ENCODE data around the gene PTOV1. TPM values are rescaled to one million over a fixed set of nuclear protein-coding genes. Genes with fewer than 3 reads are reported as not detected.

PTOV1 gene
- total and polyA plus RNA-seq, 2 donors: 63.6 to 125 TPM

DNA sequence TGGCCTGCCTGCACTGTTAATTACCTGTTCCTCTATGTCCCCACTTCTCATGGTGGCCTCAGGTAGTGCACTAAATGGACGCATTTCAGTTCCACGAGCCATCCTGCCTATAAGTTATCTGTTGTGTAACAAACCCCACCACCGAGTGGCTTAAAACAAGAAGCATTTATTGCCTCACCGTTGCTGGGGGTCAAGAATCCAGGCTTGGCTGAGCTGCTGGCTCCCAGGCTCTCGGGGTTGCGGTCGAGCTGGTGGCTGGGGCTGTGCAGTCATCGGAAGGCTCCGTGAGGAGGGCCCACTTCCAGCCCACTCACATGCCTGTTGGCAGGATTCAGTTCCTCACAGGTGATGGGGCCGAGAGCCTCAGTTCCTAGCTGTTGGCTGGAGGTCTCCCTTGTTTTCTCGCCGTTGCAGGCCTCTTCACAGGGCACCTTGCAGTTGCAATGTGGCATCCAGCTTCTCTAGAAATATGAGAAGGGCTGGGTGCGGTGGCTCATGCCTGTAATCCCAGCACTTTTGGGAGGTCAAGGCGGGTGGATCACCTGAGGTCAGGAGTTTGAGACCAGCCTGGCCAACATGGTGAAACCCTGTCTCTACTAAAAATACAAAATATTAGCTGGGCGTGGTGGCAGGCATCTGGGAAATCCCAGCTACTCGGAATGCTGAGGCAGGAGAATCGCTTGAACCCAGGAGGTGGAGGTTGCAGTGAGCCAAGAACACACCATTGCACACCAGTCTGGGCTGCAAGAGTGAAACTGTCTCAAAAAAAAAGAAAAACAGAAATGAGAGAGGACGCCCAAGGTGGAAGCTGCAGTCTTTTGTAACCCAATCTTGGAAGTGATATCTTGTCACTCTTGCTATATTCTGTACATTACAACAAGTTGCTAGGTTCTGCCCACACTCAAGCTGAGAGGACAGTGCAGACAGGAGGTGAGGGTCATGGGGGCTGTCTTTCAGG is 6.5 kb upstream of the PTOV1 start:
- peaks cover 0 to 5% of the 10 kb centered on the region in 2 donors for H3K9me3 ChIP-seq (ENCODE audit: control insufficient read depth in 2 of 2, insufficient read depth in 1 of 2, low read length in 1 of 2)
- H3K27me3 ChIP-seq (ENCODE audit: control insufficient read depth in 2 of 2, insufficient read depth in 1 of 2, low read length in 1 of 2): no peaks in the 10 kb centered on the region
- H3K27ac ChIP-seq (ENCODE audit: low read depth in 1 of 2, low read length in 1 of 2): no peak overlapping the region
- no peak overlapping the region for H3K4me3 ChIP-seq (ENCODE audit: low read length in 2 of 2)
- peaks cover 15 to 16% of the 10 kb centered on the region in 2 donors for H3K36me3 ChIP-seq (ENCODE audit: control insufficient read depth in 2 of 2, insufficient read depth in 2 of 2, low read length in 1 of 2)
- peaks cover 0 to 3% of the 10 kb centered on the region in 2 donors for H3K4me1 ChIP-seq (ENCODE audit: control insufficient read depth in 2 of 2, insufficient read depth in 2 of 2, low read length in 2 of 2)
- DNase-seq (ENCODE audit: low read depth in 6 of 9, low spot score in 9 of 9): no peak
- WGBS: 94% methylated on average over 18 of the region's 18 CpGs

DNA sequence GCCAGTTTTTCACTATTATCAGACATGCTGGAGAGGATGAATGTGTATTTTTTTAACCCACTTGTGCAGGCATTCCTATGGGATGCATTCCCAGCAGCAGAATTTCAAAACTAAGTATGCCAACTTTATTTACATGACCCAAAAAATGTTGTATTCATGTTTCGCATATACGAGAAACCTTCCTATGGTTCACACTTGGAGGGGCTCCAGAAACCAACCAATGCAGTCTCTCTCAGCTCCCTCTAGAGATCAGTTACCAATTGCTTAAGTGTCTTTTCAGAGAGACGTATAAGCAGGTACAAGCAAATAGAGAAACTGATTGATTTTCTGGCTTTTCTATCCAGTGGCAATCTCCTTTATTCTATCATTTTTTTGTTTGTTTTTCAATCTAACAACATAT is 5.5 kb upstream of the PTOV1 start:
- Histone ChIP-seq H3K4me1 (ENCODE audit: control insufficient read depth in 2 of 2, insufficient read depth in 2 of 2, low read length in 2 of 2) (peaks cover 0 to 7% of the 10 kb centered on the region in 2 donors), H3K9me3 (ENCODE audit: control insufficient read depth in 2 of 2, insufficient read depth in 1 of 2, low read length in 1 of 2) (peaks cover 0 to 6% of the 10 kb centered on the region in 2 donors), H3K27me3 (ENCODE audit: control insufficient read depth in 2 of 2, insufficient read depth in 1 of 2, low read length in 1 of 2) (no peaks in the 10 kb centered on the region), H3K36me3 (ENCODE audit: control insufficient read depth in 2 of 2, insufficient read depth in 2 of 2, low read length in 1 of 2) (peaks cover 6 to 7% of the 10 kb centered on the region in 2 donors), H3K27ac (ENCODE audit: low read depth in 1 of 2, low read length in 1 of 2) (no peak overlapping the region), H3K4me3 (ENCODE audit: low read length in 2 of 2) (no peak overlapping the region)
- DNase-seq (ENCODE audit: low read depth in 6 of 9, low spot score in 9 of 9): no peak
- 93% methylated on average over 3 of the region's 3 CpGs for WGBS

DNA sequence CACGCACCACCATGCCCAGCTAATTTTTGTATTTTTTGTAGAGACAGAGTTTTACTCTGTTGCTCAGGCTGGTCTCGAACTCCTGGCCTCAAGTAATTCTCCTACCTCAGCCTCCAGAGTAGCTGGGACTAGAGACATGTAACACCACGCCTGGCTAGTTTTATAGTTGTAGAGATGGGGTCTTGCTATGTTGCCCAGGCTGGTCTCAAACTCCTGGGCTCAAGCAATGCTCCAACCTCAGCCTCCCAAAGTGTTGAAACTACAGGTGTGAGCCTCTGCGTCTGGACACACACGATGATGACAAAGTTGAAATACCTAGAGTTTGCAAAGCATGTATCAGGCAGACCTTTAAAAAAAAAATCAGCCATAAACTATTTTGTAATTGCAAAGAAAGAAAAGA is 4.6 kb upstream of the PTOV1 start:
- WGBS: 88% methylated on average over 5 of the region's 5 CpGs
- H3K27ac ChIP-seq (ENCODE audit: low read depth in 1 of 2, low read length in 1 of 2): no peak overlapping the region
- DNase-seq (ENCODE audit: low read depth in 6 of 9, low spot score in 9 of 9): no peak
- H3K36me3 ChIP-seq (ENCODE audit: control insufficient read depth in 2 of 2, insufficient read depth in 2 of 2, low read length in 1 of 2): no peaks in the 10 kb centered on the region
- no peaks in the 10 kb centered on the region for H3K27me3 ChIP-seq (ENCODE audit: control insufficient read depth in 2 of 2, insufficient read depth in 1 of 2, low read length in 1 of 2)
- peaks cover 0 to 6% of the 10 kb centered on the region in 2 donors for H3K9me3 ChIP-seq (ENCODE audit: control insufficient read depth in 2 of 2, insufficient read depth in 1 of 2, low read length in 1 of 2)
- peaks cover 0 to 8% of the 10 kb centered on the region in 2 donors for H3K4me1 ChIP-seq (ENCODE audit: control insufficient read depth in 2 of 2, insufficient read depth in 2 of 2, low read length in 2 of 2)
- H3K4me3 ChIP-seq (ENCODE audit: low read length in 2 of 2): no peak overlapping the region

DNA sequence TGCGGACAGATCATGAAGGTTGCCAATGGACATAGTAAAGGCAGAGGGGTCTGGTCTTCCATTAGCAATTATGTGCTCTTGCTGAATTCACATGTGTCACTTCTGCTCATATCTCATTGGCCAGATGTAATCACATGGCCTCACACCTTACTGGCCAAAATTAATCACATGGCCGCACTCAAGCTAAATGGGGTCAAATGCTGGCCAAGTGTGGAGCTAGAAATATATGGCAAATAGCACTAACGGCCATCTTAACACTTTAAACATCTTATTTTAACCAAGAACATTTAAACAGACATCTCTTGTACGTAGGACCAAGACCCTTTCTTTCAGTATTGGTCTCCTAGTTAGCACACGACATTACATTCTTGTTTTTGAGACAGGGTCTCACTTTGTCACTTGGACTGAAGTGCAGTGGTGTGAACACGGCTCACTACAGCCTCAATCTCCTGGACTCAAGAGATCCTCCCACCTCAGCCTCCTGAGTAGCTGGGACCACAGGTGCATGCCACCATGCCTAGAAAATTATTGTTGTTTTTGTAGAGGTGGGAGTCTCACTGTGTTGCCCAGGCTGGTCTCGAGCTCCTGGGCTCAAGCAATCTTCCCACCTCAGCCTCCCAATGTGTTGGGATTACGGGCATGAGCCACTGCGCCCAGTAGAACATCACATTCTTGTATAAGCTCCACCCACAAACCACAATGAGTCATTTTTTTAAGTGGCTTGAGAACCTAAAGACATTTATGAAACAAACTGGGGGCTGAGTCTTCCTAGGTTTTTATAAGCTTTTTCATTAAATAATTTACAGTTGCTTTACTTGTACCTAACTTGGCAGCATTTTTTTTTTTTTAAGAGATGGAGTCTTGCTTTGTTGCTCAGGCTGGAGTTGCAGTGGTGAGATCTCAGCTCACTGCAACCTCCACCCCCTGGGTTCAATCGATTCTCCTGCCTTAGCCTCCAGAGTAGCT is 2.9 kb upstream of the PTOV1 start:
- WGBS: 78% methylated on average over 10 of the region's 10 CpGs
- Histone ChIP-seq H3K9me3 (ENCODE audit: control insufficient read depth in 2 of 2, insufficient read depth in 1 of 2, low read length in 1 of 2) (peaks cover 0 to 6% of the 10 kb centered on the region in 2 donors), H3K27me3 (ENCODE audit: control insufficient read depth in 2 of 2, insufficient read depth in 1 of 2, low read length in 1 of 2) (peaks cover 0 to 5% of the 10 kb centered on the region in 2 donors), H3K4me3 (ENCODE audit: low read length in 2 of 2) (no peak overlapping the region), H3K4me1 (ENCODE audit: control insufficient read depth in 2 of 2, insufficient read depth in 2 of 2, low read length in 2 of 2) (peaks cover 8 to 19% of the 10 kb centered on the region in 2 donors), H3K27ac (ENCODE audit: low read depth in 1 of 2, low read length in 1 of 2) (no peak overlapping the region), H3K36me3 (ENCODE audit: control insufficient read depth in 2 of 2, insufficient read depth in 2 of 2, low read length in 1 of 2) (no peaks in the 10 kb centered on the region)
- peak in 1 of 9 donors; percentile 24 for DNase-seq (ENCODE audit: low read depth in 6 of 9, low spot score in 9 of 9)

DNA sequence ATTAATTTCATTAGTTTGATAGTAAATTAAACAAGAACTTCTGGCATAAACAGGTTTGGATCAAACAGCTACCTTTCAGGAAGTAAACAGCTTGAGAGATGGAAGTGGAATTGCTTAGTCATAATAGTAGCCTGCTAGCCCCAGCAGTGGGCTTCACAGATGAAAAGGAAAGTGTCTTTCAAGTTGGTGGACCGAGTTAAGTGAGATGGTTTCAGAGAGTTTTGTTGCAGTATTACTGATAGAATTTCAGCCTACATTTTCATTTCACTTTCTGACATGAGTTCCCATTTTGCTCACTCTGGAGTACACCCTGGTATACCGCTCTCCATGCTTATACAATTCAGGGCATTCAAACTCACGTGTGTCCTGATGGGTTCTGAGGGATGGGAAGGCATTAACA is 2.0 kb upstream of the PTOV1 start:
- H3K27ac ChIP-seq (ENCODE audit: low read depth in 1 of 2, low read length in 1 of 2): no peak overlapping the region
- no peak for DNase-seq (ENCODE audit: low read depth in 6 of 9, low spot score in 9 of 9)

DNA sequence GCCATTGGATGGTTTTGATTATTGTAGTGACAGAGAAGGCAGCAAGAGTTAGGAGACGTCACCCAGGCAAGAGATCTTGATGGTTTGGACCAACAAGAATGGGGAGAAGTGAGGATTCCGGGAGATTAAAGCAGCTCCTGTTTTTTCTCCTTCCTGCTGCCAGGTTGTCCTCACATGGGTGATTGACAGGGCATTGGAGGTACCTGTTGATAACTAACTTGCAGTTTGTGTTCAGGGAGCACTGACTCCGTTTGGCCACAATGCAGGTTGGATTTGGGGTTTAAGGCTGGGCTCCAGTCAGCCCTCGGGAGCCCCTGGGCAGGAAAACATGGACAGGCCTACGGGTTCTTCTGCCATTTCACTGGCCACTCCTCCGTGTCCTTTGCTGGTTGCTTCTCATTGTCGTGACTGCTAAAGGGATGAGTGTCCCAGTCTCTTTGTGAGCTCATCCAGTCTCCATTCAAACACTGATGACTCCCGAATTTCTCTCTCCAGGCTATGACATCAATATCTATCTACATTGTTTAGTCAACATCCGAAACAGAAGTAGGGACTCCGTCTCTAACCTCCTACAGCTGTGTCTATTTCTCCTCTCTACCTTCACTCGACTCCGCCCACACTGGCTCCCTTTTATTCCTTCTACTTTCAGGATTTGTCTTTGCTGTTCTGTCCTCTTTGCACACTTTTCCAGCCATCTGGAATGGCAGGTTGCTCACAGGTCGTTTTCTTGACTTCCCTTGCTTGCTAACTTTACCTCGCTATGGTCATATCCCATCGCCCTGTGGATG is 1.3 kb upstream of the PTOV1 start:
- Histone ChIP-seq H3K4me3 (ENCODE audit: low read length in 2 of 2) (no peak overlapping the region), H3K36me3 (ENCODE audit: control insufficient read depth in 2 of 2, insufficient read depth in 2 of 2, low read length in 1 of 2) (peaks cover 3 to 6% of the 10 kb centered on the region in 2 donors), H3K27ac (ENCODE audit: low read depth in 1 of 2, low read length in 1 of 2) (no peak overlapping the region), H3K4me1 (ENCODE audit: control insufficient read depth in 2 of 2, insufficient read depth in 2 of 2, low read length in 2 of 2) (peaks cover 8 to 28% of the 10 kb centered on the region in 2 donors), H3K9me3 (ENCODE audit: control insufficient read depth in 2 of 2, insufficient read depth in 1 of 2, low read length in 1 of 2) (peaks cover 0 to 6% of the 10 kb centered on the region in 2 donors), H3K27me3 (ENCODE audit: control insufficient read depth in 2 of 2, insufficient read depth in 1 of 2, low read length in 1 of 2) (peaks cover 0 to 5% of the 10 kb centered on the region in 2 donors)
- DNase-seq (ENCODE audit: low read depth in 6 of 9, low spot score in 9 of 9): no peak
- WGBS: 95% methylated on average over 15 of the region's 15 CpGs

More for the DNA sequence above, 2.0 kb upstream of the PTOV1 start:
- H3K27me3 ChIP-seq (ENCODE audit: control insufficient read depth in 2 of 2, insufficient read depth in 1 of 2, low read length in 1 of 2): peaks cover 0 to 5% of the 10 kb centered on the region in 2 donors
- no peak overlapping the region for H3K4me3 ChIP-seq (ENCODE audit: low read length in 2 of 2)
- H3K36me3 ChIP-seq (ENCODE audit: control insufficient read depth in 2 of 2, insufficient read depth in 2 of 2, low read length in 1 of 2): no peaks in the 10 kb centered on the region
- peaks cover 0 to 6% of the 10 kb centered on the region in 2 donors for H3K9me3 ChIP-seq (ENCODE audit: control insufficient read depth in 2 of 2, insufficient read depth in 1 of 2, low read length in 1 of 2)
- peaks cover 8 to 27% of the 10 kb centered on the region in 2 donors for H3K4me1 ChIP-seq (ENCODE audit: control insufficient read depth in 2 of 2, insufficient read depth in 2 of 2, low read length in 2 of 2)
- WGBS: 94% methylated on average over 3 of the region's 3 CpGs

DNA sequence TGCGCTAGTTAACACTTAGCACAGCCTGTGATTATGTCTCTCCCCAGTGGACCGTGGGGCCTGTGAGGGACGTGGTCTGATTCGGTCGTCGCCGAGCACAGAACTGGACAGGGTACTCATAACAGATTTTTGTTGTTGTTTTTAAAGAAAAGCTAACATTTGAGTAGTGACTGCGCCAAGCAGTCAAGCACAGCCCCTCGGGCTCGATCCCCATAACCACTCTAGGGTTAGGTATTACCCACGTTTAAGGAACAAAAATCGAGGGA is 805 bp upstream of the PTOV1 start:
- Histone ChIP-seq H3K9me3 (ENCODE audit: control insufficient read depth in 2 of 2, insufficient read depth in 1 of 2, low read length in 1 of 2) (peaks cover 0 to 6% of the 10 kb centered on the region in 2 donors), H3K4me3 (ENCODE audit: low read length in 2 of 2) (peak overlapping the region; percentile 89 to 92)
- DNase-seq (ENCODE audit: low read depth in 6 of 9, low spot score in 9 of 9): no peak

DNA sequence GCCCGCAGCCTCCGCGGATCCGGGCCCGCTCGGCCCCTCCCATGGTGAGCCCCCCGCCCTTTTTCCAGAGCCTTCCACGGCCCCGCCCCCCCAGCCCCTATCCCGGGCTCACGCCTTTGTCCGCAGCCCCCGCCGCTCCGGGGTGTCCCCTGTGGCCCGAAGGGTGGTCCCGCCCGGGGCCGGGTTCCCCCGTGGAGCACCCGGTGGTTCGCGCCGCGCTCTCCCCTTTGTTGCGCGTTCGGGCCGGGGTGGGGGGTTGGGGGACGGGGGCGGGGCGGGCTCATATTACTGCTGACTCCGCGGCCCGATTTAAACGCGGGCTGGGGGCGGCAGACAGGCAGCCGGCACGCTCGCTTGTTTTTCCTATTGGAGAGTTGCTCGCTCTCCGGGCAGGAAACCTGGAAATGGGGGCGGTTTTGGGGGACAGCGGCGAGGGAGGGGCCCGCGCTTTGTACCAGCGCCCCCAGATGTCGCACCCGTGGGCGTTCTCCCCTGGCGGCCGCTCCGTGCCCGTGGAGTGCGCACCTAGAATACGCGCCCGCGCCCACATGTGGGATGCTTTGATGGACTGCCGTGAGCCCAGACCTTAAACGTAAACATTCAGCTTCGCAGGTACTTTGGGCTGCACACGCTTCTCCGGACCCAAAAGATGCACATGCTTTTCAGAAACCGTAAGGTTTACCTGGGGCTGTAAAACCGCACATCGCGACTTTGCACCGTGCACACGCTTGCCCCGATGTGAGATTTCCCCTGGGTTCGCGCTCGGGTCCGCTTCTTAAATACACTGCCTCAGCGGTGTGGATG is 699 bp downstream of the PTOV1 start:
- H3K27ac ChIP-seq (ENCODE audit: low read depth in 1 of 2, low read length in 1 of 2): peak overlapping the region in 1 of 2 donors; percentile 96
- 4% methylated on average over 78 of the region's 78 CpGs for WGBS
- H3K4me1 ChIP-seq (ENCODE audit: control insufficient read depth in 2 of 2, insufficient read depth in 2 of 2, low read length in 2 of 2): peaks cover 8 to 25% of the 10 kb centered on the region in 2 donors
- peak in 4 of 9 donors; percentile 11 to 44 (median 33) for DNase-seq (ENCODE audit: low read depth in 6 of 9, low spot score in 9 of 9)
- peaks cover 18 to 22% of the 10 kb centered on the region in 2 donors for H3K36me3 ChIP-seq (ENCODE audit: control insufficient read depth in 2 of 2, insufficient read depth in 2 of 2, low read length in 1 of 2)
- peaks cover 0 to 6% of the 10 kb centered on the region in 2 donors for H3K9me3 ChIP-seq (ENCODE audit: control insufficient read depth in 2 of 2, insufficient read depth in 1 of 2, low read length in 1 of 2)
- peaks cover 0 to 5% of the 10 kb centered on the region in 2 donors for H3K27me3 ChIP-seq (ENCODE audit: control insufficient read depth in 2 of 2, insufficient read depth in 1 of 2, low read length in 1 of 2)
- H3K4me3 ChIP-seq (ENCODE audit: low read length in 2 of 2): peak overlapping the region; percentile 49 to 89

More for the DNA sequence above, 805 bp upstream of the PTOV1 start:
- WGBS: 69% methylated on average over 12 of the region's 12 CpGs
- H3K27me3 ChIP-seq (ENCODE audit: control insufficient read depth in 2 of 2, insufficient read depth in 1 of 2, low read length in 1 of 2): peaks cover 0 to 5% of the 10 kb centered on the region in 2 donors
- no peak overlapping the region for H3K27ac ChIP-seq (ENCODE audit: low read depth in 1 of 2, low read length in 1 of 2)
- peaks cover 8 to 28% of the 10 kb centered on the region in 2 donors for H3K4me1 ChIP-seq (ENCODE audit: control insufficient read depth in 2 of 2, insufficient read depth in 2 of 2, low read length in 2 of 2)
- H3K36me3 ChIP-seq (ENCODE audit: control insufficient read depth in 2 of 2, insufficient read depth in 2 of 2, low read length in 1 of 2): peaks cover 7 to 9% of the 10 kb centered on the region in 2 donors

All from thymus (tissue), 11 donors.